Calu3 (cell line): ENCODE data around the gene MROH9. TPM values are rescaled to one million over a fixed set of nuclear protein-coding genes. Genes with fewer than 3 reads are reported as not detected.

Experiments
- BruUV-seq: library from RNA; stranded (reverse); fragments of 400-500 nt; replicated peaks from 2 replicates; lab custom pipeline; 2021; lab: Mats Ljungman, UMichigan
- CTCF ChIA-PET: fragments of 300-600 bp; sonication (Branson Sonifier 250); formaldehyde crosslinking; loops from one replicate; lab custom pipeline; 2022; ENCODE audit warnings: antibody characterized with exemption; lab: Charles Lee
- DNase-seq: peaks from one replicate; pipeline ENCODE4 v3.0.0; 2022
- H3K27ac Mint-ChIP-seq: one replicate; pipeline ENCODE4 v1.8.0; 2022; ENCODE audit warnings: mixed read lengths; ENCODE audit not compliant: unreplicated experiment
- H3K27me3 Mint-ChIP-seq: one replicate; pipeline ENCODE4 v1.8.0; 2022; ENCODE audit warnings: mixed read lengths; ENCODE audit not compliant: unreplicated experiment
- H3K36me3 Mint-ChIP-seq: one replicate; pipeline ENCODE4 v1.8.0; 2022; ENCODE audit warnings: mild to moderate bottlenecking, moderate library complexity, mixed read lengths; ENCODE audit not compliant: insufficient read depth, unreplicated experiment
- H3K4me1 Mint-ChIP-seq: one replicate; pipeline ENCODE4 v1.8.0; 2022; ENCODE audit warnings: mild to moderate bottlenecking, low read depth, mixed read lengths; ENCODE audit not compliant: unreplicated experiment
- H3K4me3 Mint-ChIP-seq: one replicate; pipeline ENCODE4 v1.8.0; 2022; ENCODE audit warnings: mild to moderate bottlenecking, low read depth, moderate library complexity, mixed read lengths; ENCODE audit not compliant: unreplicated experiment
- H3K9me3 Mint-ChIP-seq: one replicate; pipeline ENCODE4 v1.8.0; 2022; ENCODE audit warnings: low read depth, mixed read lengths; ENCODE audit not compliant: unreplicated experiment
- intact Hi-C: fragments of 100-400 bp; cut with micrococcal nuclease; formaldehyde crosslinking; loops from one replicate; pipeline ENCODE4 v1.10.0; 2022; ENCODE audit not compliant: unreplicated experiment
- total RNA-seq: library from RNA; stranded (reverse); gene quantifications from 2 replicates; pipeline ENCODE4 v1.2.3, GENCODE V29; 2022
- TF ChIP-seq, protein P1 (sequence below): fragments of 200-600 bp; IDR thresholded peaks from one replicate; pipeline ENCODE4 v1.8.0; 2022; ENCODE audit warnings: antibody characterized with exemption; ENCODE audit not compliant: unreplicated experiment

MROH9 gene
- total RNA-seq, 1 experiment from 2014 or later: not detected

- intact Hi-C loops: no loop called here
- H3K9me3 Mint-ChIP-seq: no peaks in the 10 kb centered on the region
These were observed 102.3 kb downstream of the MROH9 start for GRCh38 chr1:171037626-171038025.

DNA sequence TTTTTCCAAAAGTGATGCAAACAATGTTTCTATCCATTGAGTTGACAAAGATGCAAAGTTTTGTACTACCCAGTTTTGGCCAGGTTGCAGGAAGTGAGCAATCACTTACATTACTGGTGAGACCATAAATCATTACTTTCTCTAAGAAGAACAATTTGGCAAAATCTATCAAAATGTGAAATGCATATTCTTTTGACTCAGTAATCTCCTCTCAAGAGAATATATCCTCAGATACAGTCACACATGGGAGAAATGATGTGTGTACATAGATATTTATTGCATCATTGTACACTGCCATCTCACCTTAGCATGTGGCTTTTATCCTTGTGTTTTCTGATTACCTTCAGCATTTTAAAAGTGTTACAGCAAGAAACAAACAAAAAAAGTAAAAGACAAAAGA, 103.0 kb downstream of the MROH9 start:
- H3K27me3 Mint-ChIP-seq: no peaks in the 10 kb centered on the region
- CTCF ChIA-PET: no interaction called here
- H3K9me3 Mint-ChIP-seq: no peaks in the 10 kb centered on the region
- H3K27ac Mint-ChIP-seq: no peak overlapping the region
- TF ChIP-seq, protein P1, sequence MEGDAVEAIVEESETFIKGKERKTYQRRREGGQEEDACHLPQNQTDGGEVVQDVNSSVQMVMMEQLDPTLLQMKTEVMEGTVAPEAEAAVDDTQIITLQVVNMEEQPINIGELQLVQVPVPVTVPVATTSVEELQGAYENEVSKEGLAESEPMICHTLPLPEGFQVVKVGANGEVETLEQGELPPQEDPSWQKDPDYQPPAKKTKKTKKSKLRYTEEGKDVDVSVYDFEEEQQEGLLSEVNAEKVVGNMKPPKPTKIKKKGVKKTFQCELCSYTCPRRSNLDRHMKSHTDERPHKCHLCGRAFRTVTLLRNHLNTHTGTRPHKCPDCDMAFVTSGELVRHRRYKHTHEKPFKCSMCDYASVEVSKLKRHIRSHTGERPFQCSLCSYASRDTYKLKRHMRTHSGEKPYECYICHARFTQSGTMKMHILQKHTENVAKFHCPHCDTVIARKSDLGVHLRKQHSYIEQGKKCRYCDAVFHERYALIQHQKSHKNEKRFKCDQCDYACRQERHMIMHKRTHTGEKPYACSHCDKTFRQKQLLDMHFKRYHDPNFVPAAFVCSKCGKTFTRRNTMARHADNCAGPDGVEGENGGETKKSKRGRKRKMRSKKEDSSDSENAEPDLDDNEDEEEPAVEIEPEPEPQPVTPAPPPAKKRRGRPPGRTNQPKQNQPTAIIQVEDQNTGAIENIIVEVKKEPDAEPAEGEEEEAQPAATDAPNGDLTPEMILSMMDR: no peak
- no peaks in the 10 kb centered on the region for H3K36me3 Mint-ChIP-seq
- intact Hi-C loops: no loop called here
- BruUV-seq: no TSS peak
- no peaks in the 10 kb centered on the region for H3K4me1 Mint-ChIP-seq
- no peak overlapping the region for H3K4me3 Mint-ChIP-seq
- DNase-seq: no peak

More at GRCh38 chr1:171037626-171038025, 102.3 kb downstream of the MROH9 start:
- Mint-ChIP-seq H3K4me3 (no peak overlapping the region), H3K4me1 (no peaks in the 10 kb centered on the region), H3K27me3 (no peaks in the 10 kb centered on the region), H3K27ac (no peak overlapping the region), H3K36me3 (no peaks in the 10 kb centered on the region)
- no peak for DNase-seq
- TF ChIP-seq, protein P1: no peak
- CTCF ChIA-PET: no interaction called here
- BruUV-seq: no TSS peak

GRCh38 chr1:171048014-171048413, 112.7 kb downstream of the MROH9 start:
- Mint-ChIP-seq H3K27me3 (no peaks in the 10 kb centered on the region), H3K27ac (no peak overlapping the region), H3K36me3 (no peaks in the 10 kb centered on the region), H3K4me1 (no peaks in the 10 kb centered on the region), H3K4me3 (no peak overlapping the region), H3K9me3 (peaks cover 12% of the 10 kb centered on the region)
- intact Hi-C loops: no loop called here
- DNase-seq: no peak
- no TSS peak for BruUV-seq
- CTCF ChIA-PET: no interaction called here
- TF ChIP-seq, protein P1: no peak

DNA sequence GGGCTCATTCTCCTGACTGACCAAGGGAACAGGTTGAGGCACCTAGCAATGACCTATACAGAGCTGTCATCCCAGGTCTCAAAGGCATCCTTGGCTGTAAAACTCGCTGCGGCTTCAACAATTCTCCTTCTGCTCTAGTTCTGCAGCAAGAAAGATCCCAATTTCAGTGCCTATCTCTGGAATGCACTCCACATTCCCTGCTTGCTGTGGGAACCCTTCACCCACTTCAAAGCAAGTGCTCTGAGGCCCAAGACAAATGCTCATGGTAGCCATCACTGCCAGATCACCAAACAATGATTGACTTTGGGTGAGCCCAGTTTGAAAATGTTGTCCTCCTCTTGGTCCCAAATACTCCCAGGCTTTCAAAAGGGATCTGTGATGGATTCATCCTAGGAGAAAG, 117.6 kb downstream of the MROH9 start:
- intact Hi-C loops: no loop called here
- H3K27ac Mint-ChIP-seq: no peak overlapping the region
- BruUV-seq: no TSS peak

More for the DNA sequence above, 117.6 kb downstream of the MROH9 start:
- no peaks in the 10 kb centered on the region for H3K27me3 Mint-ChIP-seq
- H3K9me3 Mint-ChIP-seq: peaks cover 2% of the 10 kb centered on the region
- H3K4me3 Mint-ChIP-seq: no peak overlapping the region
- H3K36me3 Mint-ChIP-seq: no peaks in the 10 kb centered on the region
- TF ChIP-seq, protein P1: no peak
- no peaks in the 10 kb centered on the region for H3K4me1 Mint-ChIP-seq
- CTCF ChIA-PET: no interaction called here
- DNase-seq: no peak
